ENCODE measurements around the gene FRMPD4. TPM values are rescaled to one million over a fixed set of nuclear protein-coding genes. Genes with fewer than 3 reads are reported as not detected.

The FRMPD4 gene
- total RNA-seq, 1 donor, result not detected

GRCh38 chrX:12679522-12679921 lies 541.2 kb downstream of the FRMPD4 start:
- Histone ChIP-seq H3K9me3 (ENCODE audit: low read depth, low read length) (no peaks in the 10 kb centered on the region), H3K27me3 (ENCODE audit: insufficient read depth, low read length) (no peaks in the 10 kb centered on the region), H3K4me1 (ENCODE audit: insufficient read depth, low read length) (no peaks in the 10 kb centered on the region), H3K4me3 (ENCODE audit: low read length) (no peak overlapping the region)

DNA sequence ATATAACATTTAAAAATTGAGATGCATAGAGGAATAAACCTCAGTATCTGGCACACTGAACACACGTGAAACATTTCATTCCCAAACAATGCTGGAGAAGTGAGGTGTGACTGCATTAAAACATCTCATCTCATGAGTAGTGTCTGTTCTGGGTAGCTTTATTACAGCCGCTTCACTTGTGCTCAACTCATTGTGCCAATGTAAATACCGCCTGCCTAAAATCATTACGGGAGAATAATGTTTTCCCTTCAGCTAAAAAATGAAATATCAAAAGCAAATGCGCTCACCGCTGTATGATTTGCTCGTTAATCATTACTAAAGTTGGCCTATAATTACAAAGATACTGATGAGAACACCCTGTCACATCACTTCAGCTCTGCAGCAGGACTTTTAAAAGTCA lies 542.8 kb downstream of the FRMPD4 start:
- Histone ChIP-seq H3K9me3 (ENCODE audit: low read depth, low read length) (no peaks in the 10 kb centered on the region), H3K4me1 (ENCODE audit: insufficient read depth, low read length) (no peaks in the 10 kb centered on the region), H3K4me3 (ENCODE audit: low read length) (no peak overlapping the region)

GRCh38 chrX:12685541-12685940 lies 547.3 kb downstream of the FRMPD4 start:
- no peak overlapping the region for H3K4me3 ChIP-seq (ENCODE audit: low read length)
- no peaks in the 10 kb centered on the region for H3K9me3 ChIP-seq (ENCODE audit: low read depth, low read length)
- H3K4me1 ChIP-seq (ENCODE audit: insufficient read depth, low read length), result no peaks in the 10 kb centered on the region
- H3K27me3 ChIP-seq (ENCODE audit: insufficient read depth, low read length), result no peaks in the 10 kb centered on the region

More for the DNA sequence above, 542.8 kb downstream of the FRMPD4 start:
- no peaks in the 10 kb centered on the region for H3K27me3 ChIP-seq (ENCODE audit: insufficient read depth, low read length)

DNA sequence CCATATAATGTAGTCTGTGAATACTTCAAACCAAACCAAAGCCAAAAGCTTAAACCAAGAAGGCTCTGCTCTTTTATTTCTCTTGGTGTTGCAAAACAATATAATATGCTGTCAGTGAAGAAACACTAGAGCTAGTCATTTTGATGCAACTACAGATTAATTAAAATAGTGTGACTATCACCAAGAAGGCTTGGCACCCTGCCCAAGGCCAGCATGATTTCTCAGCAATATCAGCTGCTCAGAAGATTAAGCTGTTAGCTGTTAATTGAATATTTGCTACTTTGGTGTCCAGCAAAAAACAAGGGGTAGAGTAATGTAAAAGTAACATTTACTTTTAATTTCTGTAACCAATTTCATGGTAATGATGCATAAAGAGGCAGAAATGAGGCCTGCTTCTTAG lies 548.1 kb downstream of the FRMPD4 start:
- Histone ChIP-seq H3K4me3 (ENCODE audit: low read length) (no peak overlapping the region), H3K27me3 (ENCODE audit: insufficient read depth, low read length) (no peaks in the 10 kb centered on the region), H3K9me3 (ENCODE audit: low read depth, low read length) (no peaks in the 10 kb centered on the region), H3K4me1 (ENCODE audit: insufficient read depth, low read length) (no peaks in the 10 kb centered on the region)

GRCh38 chrX:12690646-12691045 lies 552.4 kb downstream of the FRMPD4 start:
- H3K9me3 ChIP-seq (ENCODE audit: low read depth, low read length), result no peaks in the 10 kb centered on the region
- no peaks in the 10 kb centered on the region for H3K27me3 ChIP-seq (ENCODE audit: insufficient read depth, low read length)
- H3K4me1 ChIP-seq (ENCODE audit: insufficient read depth, low read length), result no peaks in the 10 kb centered on the region
- no peak overlapping the region for H3K4me3 ChIP-seq (ENCODE audit: low read length)

DNA sequence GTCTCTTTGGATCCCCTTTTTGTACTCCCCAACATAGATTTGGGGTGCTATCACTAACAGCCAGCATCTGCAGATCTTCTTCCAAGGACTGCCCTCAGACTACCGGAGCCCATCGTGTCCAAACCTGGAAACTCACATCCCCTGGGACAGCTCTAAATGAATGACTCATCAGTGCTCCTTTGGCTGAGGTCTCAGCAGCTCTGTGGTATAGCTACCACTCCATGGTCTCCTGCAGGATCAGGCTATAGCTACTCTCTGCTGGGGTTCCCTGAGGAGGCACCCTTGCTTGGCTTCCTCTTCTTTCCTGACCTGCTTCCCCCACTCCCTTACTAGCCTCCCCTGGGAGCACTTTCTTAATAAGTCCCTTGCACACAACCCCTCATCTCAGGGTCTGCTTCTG lies 555.5 kb downstream of the FRMPD4 start:
- no peaks in the 10 kb centered on the region for H3K9me3 ChIP-seq (ENCODE audit: low read depth, low read length)
- no peaks in the 10 kb centered on the region for H3K4me1 ChIP-seq (ENCODE audit: insufficient read depth, low read length)
- H3K4me3 ChIP-seq (ENCODE audit: low read length), result no peak overlapping the region
- H3K27me3 ChIP-seq (ENCODE audit: insufficient read depth, low read length), result no peaks in the 10 kb centered on the region

GRCh38 chrX:12700745-12701144 lies 562.5 kb downstream of the FRMPD4 start:
- H3K27me3 ChIP-seq (ENCODE audit: insufficient read depth, low read length), result no peaks in the 10 kb centered on the region
- H3K4me1 ChIP-seq (ENCODE audit: insufficient read depth, low read length), result no peaks in the 10 kb centered on the region

GRCh38 chrX:12701628-12702027 lies 563.4 kb downstream of the FRMPD4 start:
- H3K4me1 ChIP-seq (ENCODE audit: insufficient read depth, low read length), result no peaks in the 10 kb centered on the region
- no peaks in the 10 kb centered on the region for H3K9me3 ChIP-seq (ENCODE audit: low read depth, low read length)
- H3K4me3 ChIP-seq (ENCODE audit: low read length), result no peak overlapping the region
- no peaks in the 10 kb centered on the region for H3K27me3 ChIP-seq (ENCODE audit: insufficient read depth, low read length)

More at GRCh38 chrX:12700745-12701144, 562.5 kb downstream of the FRMPD4 start:
- Histone ChIP-seq H3K9me3 (ENCODE audit: low read depth, low read length) (no peaks in the 10 kb centered on the region), H3K4me3 (ENCODE audit: low read length) (no peak overlapping the region)

- Histone ChIP-seq H3K4me1 (ENCODE audit: insufficient read depth, low read length) (no peaks in the 10 kb centered on the region), H3K9me3 (ENCODE audit: low read depth, low read length) (no peaks in the 10 kb centered on the region), H3K27me3 (ENCODE audit: insufficient read depth, low read length) (no peaks in the 10 kb centered on the region), H3K4me3 (ENCODE audit: low read length) (no peak overlapping the region)
Measured at GRCh38 chrX:12702509-12703091, 564.3 kb downstream of the FRMPD4 start.

DNA sequence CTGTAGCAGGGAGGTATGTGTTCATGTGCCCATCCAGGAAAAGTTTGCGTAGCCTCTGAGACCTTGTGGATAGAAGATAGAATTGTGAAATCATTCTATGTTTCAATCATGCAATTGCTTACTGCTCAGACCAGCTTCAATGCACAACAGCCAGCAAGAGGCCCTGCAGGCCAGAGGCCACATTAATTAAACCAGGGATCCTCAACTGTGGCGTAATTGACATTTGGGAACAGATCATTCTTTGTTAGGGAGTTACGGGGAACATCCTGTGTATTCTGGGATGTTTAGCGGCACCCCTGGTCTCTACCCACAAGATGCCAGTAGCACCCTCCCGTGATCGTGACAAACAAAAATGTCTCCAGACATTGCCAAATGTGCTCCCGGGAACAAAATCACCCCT lies 566.4 kb downstream of the FRMPD4 start:
- no peaks in the 10 kb centered on the region for H3K27me3 ChIP-seq (ENCODE audit: insufficient read depth, low read length)
- H3K4me1 ChIP-seq (ENCODE audit: insufficient read depth, low read length), result no peaks in the 10 kb centered on the region
- H3K9me3 ChIP-seq (ENCODE audit: low read depth, low read length), result no peaks in the 10 kb centered on the region
- no peak overlapping the region for H3K4me3 ChIP-seq (ENCODE audit: low read length)

DNA sequence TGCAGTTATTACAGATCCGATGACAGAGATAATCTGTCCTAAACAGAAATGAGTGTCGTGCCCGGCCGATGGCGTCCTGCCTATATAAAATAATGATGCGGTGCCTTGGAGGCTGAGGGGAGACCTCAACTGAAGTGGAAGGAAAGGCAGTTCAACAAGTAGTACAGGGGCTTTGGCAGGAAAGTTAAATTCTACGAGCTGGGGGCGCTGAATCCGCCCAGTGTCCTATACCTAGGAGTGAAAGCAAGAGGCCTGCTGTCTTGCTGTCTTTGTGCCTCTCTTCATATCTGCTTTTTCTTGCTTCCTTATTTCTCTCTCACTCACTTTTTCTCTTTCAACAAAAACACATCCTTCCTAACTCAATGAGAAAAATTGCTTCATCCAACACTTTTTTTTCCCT lies 570.8 kb downstream of the FRMPD4 start:
- Histone ChIP-seq H3K4me1 (ENCODE audit: insufficient read depth, low read length) (no peaks in the 10 kb centered on the region), H3K4me3 (ENCODE audit: low read length) (no peak overlapping the region), H3K27me3 (ENCODE audit: insufficient read depth, low read length) (no peaks in the 10 kb centered on the region), H3K9me3 (ENCODE audit: low read depth, low read length) (no peaks in the 10 kb centered on the region)

GRCh38 chrX:12711435-12712040 lies 573.3 kb downstream of the FRMPD4 start:
- Histone ChIP-seq H3K4me3 (ENCODE audit: low read length) (no peak overlapping the region), H3K4me1 (ENCODE audit: insufficient read depth, low read length) (no peaks in the 10 kb centered on the region), H3K27me3 (ENCODE audit: insufficient read depth, low read length) (no peaks in the 10 kb centered on the region), H3K9me3 (ENCODE audit: low read depth, low read length) (no peaks in the 10 kb centered on the region)

DNA sequence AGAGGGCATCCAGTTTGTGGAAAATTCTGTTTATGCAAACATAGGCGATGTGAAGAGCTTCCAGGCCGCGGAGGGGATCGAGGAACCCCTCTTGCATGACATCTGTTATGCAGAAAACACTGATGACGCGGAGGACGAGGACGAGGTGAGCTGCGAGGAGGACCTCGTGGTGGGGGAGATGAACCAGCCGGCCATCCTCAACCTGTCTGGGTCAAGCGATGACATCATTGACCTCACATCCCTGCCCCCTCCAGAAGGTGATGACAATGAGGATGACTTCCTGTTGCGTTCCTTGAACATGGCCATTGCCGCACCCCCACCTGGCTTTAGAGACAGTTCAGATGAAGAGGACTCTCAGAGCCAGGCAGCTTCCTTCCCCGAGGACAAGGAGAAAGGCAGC lies 578.3 kb downstream of the FRMPD4 start:
- no peaks in the 10 kb centered on the region for H3K9me3 ChIP-seq (ENCODE audit: low read depth, low read length)
- no peaks in the 10 kb centered on the region for H3K4me1 ChIP-seq (ENCODE audit: insufficient read depth, low read length)
- no peaks in the 10 kb centered on the region for H3K27me3 ChIP-seq (ENCODE audit: insufficient read depth, low read length)
- H3K4me3 ChIP-seq (ENCODE audit: low read length), result no peak overlapping the region

- no peaks in the 10 kb centered on the region for H3K4me1 ChIP-seq (ENCODE audit: insufficient read depth, low read length)
- H3K4me3 ChIP-seq (ENCODE audit: low read length), result no peak overlapping the region
- no peaks in the 10 kb centered on the region for H3K27me3 ChIP-seq (ENCODE audit: insufficient read depth, low read length)
- H3K9me3 ChIP-seq (ENCODE audit: low read depth, low read length), result no peaks in the 10 kb centered on the region
Measured at GRCh38 chrX:12719837-12720236, 581.6 kb downstream of the FRMPD4 start.

GRCh38 chrX:12721042-12721441 lies 582.8 kb downstream of the FRMPD4 start:
- Histone ChIP-seq H3K27me3 (ENCODE audit: insufficient read depth, low read length) (no peaks in the 10 kb centered on the region), H3K9me3 (ENCODE audit: low read depth, low read length) (no peaks in the 10 kb centered on the region), H3K4me1 (ENCODE audit: insufficient read depth, low read length) (no peaks in the 10 kb centered on the region), H3K4me3 (ENCODE audit: low read length) (no peak overlapping the region)

- Histone ChIP-seq H3K27me3 (ENCODE audit: insufficient read depth, low read length) (no peaks in the 10 kb centered on the region), H3K4me3 (ENCODE audit: low read length) (no peak overlapping the region)
Measured at GRCh38 chrX:12722314-12722713, 584.0 kb downstream of the FRMPD4 start.

More at GRCh38 chrX:12722314-12722713, 584.0 kb downstream of the FRMPD4 start:
- H3K9me3 ChIP-seq (ENCODE audit: low read depth, low read length), result no peaks in the 10 kb centered on the region
- H3K4me1 ChIP-seq (ENCODE audit: insufficient read depth, low read length), result no peaks in the 10 kb centered on the region

Measured in mononuclear cell (primary cell).